HG03175 (cell line): ENCODE data around the gene TRPM2.
"Not testable (repeated sequence)": the region's sequence is repeated elsewhere in the genome, so short reads cannot be mapped to it uniquely, and the experiment has no call there.

ENCODE experiments used
- ATAC-seq: cut with Tn5 transposase; IDR thresholded peaks from one replicate; pipeline ENCODE4 v1.9.1; 2021; ENCODE audit warnings: mild to moderate bottlenecking, moderate library complexity; ENCODE audit not compliant: unreplicated experiment

TRPM2 gene

DNA sequence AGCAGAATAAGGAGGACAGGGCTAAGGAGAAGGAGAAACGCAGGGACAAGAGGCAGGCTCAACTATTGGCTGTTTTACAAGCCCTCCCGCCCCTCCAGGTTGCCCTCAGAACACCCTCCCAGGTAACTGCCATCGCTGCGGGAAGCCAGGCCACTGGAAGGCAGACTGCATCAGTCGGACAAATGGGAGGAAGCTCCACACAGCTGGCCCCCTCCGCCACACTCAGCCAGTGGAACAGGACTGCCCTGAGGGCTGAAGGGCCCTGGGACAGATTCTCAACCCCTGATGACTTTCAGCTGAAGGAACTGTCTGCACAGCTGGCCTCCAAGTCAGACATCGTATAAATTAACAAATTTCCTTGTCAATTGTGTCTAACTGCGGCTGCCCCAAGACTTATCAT, 123.7 kb downstream of the TRPM2 start:
- ATAC-seq, result no peak

GRCh38 chr21:44477712-44478111, 124.3 kb downstream of the TRPM2 start:
- no peak for ATAC-seq

DNA sequence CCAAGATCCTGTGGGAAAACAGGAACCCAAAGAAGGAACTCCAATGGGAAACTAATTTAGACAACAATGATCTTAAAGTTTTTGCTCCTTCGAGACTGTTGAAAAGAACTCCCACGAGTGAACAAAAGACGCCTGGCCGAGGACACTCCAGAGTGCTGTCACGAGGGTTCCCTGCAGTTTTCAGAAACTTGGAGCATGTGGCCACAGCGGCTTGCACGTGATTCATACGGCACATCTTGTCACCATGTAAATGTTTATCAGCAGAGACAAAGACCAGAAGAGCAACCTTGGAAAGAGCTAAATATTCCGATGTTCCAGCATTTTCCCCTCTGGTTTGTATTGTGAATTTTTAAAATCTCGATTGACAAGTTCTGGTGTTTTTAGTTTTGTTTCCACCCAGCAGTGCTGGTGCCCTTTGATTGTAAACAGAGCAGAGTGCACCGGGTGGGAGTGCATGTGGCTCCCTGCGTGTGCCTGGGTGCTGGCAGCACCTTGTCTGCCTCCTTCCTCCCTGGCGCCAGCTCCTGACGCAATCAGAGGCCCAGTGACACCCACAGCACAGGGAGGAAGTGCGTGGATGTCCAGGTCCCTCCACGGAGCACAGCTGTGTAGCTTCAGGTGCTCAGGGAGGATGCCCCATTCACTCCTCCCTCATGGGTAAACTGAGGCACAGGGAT, 124.8 kb downstream of the TRPM2 start:
- ATAC-seq, result no peak

- ATAC-seq, result no peak
These were observed 125.4 kb downstream of the TRPM2 start for GRCh38 chr21:44478801-44479167.

DNA sequence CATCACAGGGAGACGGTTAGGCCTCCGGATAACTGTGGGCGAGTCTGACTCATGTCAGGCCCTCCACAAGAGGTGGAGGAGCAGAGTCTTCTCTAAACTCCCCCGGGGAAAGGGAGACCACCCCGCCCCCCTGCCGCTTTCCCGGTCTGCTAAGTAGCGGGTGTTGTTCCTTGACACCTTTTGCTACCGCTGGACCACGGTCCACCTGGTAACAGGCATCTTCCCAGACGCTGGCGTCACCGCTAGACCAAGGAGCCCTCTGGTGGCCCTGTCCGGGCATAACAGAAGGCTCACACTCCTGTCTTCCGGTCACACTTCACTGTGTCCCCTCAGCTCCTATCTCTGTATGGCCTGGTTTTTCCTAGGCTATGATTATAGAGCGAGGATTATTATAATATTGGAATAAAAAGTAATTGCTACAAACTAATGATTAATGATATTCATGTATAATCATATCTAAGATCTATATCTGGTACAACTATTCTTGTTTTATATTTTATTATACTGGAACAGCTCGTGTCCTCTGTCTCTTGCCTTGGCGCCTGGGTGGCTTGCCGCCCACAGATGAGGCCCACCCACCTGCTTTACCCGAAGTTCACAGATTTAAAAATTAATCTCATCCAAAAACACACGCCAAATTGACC, 126.3 kb downstream of the TRPM2 start:
- ATAC-seq, result not testable (repeated sequence)

- ATAC-seq, result no peak
These were observed 127.0 kb downstream of the TRPM2 start for GRCh38 chr21:44480200-44481053.

- no peak for ATAC-seq
These were observed 129.3 kb downstream of the TRPM2 start for GRCh38 chr21:44482581-44483287.

- no peak for ATAC-seq
These were observed 130.1 kb downstream of the TRPM2 start for GRCh38 chr21:44483288-44484237.

DNA sequence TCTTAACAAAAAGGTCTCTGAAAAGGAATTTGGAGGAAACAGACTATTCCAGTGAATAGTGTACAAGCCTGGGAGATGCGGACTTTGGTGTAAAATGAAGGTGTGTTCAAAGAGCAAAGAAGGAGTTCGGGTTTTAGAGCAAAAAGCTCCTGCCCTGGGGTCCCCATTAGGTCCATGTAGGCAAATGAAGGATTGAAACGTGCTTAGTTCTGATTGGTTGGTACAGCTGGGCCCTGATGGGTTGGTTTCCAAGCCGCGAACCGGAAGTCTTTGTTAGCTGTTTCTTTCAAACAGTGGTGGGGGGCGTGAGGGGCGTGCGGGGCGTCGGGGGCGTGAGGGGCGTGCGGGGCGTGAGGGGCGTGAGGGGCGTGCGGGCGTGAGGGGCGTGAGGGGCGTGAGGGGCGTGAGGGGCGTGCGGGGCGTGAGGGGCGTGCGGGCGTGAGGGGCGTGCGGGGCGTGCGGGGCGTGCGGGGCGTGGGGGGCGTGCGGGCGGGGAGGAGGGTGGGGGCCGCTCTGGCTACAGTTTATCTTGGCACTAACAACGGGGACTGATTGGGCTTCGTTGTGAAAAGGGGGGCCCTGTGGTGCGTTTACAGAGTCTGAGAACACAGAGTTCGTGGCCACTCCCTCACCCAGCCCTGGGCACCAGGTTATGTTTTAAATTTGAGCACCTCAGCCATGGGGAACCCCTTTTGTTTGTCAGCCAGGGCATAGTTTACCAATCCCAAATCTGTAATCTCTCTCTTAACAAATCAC, 131.3 kb downstream of the TRPM2 start:
- no peak for ATAC-seq

DNA sequence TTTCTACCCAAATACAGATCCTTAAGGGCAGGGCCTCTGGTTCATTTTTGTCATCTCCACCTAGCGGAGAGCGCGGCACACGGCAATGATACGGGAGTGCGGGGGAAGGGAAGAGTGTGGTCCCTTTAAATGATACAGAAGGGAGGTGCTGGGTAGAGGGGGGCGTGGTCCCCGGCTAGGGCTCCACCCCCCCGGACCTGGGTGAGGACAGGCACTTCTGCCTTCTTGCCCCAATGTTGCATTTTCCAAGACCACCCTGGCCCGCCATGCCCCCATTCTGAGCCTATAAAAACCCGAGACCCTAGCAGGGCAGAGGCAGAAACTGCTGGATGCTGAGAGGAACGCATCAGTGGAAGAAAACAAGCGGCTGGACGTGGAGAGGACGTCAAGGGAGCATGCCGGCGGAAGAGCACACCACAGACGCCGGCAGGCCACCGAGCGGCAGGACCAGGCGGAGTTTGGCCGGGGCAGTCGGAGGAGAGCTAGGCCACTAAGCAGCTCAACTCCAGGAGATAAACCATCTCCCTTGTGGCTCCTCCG, 131.9 kb downstream of the TRPM2 start:
- ATAC-seq, result no peak

DNA sequence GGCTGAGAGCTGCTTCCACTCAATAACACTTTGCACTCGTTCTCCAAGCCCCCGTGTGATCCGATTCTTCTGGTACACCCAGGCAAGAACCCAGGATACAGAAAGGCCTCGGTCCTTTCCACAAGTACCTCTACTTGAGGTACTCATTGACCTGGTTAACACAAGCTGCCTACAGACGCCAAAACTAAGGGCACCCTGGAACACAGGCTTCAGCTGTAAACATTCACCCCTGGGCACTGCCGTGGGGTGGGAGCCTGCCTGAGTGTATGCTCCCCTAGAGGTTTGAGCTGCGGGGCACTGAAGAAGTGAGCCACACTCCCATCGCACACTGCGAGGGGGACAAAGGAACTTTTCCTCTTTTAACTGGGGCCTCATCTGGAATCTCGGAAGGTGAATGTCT, 132.4 kb downstream of the TRPM2 start:
- ATAC-seq, result no peak

GRCh38 chr21:44486302-44486701, 132.9 kb downstream of the TRPM2 start:
- no peak for ATAC-seq

GRCh38 chr21:44487831-44488230, 134.4 kb downstream of the TRPM2 start:
- no peak for ATAC-seq

DNA sequence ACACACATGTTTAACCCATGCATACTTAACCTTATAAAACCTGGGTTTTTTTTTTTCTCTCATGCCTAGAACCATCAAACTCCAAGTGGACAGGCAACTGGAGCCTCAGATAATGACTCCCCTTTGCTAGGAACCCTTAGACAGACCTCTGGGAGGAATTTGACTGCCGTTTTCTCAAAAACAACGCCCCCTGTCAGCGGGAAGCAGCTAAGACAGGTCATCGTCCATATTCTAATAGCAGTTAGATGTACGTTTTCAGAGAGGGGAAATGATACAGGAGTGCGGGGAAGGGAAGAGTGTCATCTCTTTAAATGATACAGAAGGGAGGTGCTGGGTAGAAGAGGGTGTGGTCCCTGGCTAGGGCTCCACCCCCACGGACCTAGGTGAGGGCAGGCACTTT, 136.5 kb downstream of the TRPM2 start:
- ATAC-seq, result no peak

GRCh38 chr21:44490405-44490804, 137.0 kb downstream of the TRPM2 start:
- ATAC-seq, result no peak

- no peak for ATAC-seq
These were observed 137.4 kb downstream of the TRPM2 start for GRCh38 chr21:44490816-44491215.
